MCF 10A (cell line): Measurements from ENCODE around the gene FCHO1. TPM values are rescaled to one million over a fixed set of nuclear protein-coding genes. Genes with fewer than 3 reads are reported as not detected.

Experiments
- BruUV-seq: library from RNA; stranded (reverse); fragments of 400-500 nt; replicated peaks from 2 replicates; lab custom pipeline; 2021; lab: Mats Ljungman, UMichigan
- CTCF ChIA-PET: fragments of 300-600 bp; sonication (Branson Sonifier 250); formaldehyde crosslinking; extraction: SDS; loops from one replicate; lab custom pipeline; 2021; ENCODE audit warnings: antibody characterized with exemption, inconsistent platforms; lab: Yijun Ruan, JAX
- POLR2A ChIA-PET: fragments of 300-600, 350-650 bp; sonication (Branson Sonifier 250); formaldehyde crosslinking; extraction: SDS; loops from one replicate; lab custom pipeline; 2020; ENCODE audit warnings: antibody characterized with exemption, inconsistent platforms; lab: Yijun Ruan, JAX
- DNase-seq: peaks from one replicate; pipeline ENCODE4 v3.0.0-alpha.2; 2018; ENCODE audit not compliant: unreplicated experiment
- H3K27ac Mint-ChIP-seq: one replicate; pipeline ENCODE4 v1.8.0; 2022; ENCODE audit warnings: mild to moderate bottlenecking, low read depth, mixed read lengths; ENCODE audit not compliant: unreplicated experiment
- H3K27me3 Mint-ChIP-seq: one replicate; pipeline ENCODE4 v1.8.0; 2022; ENCODE audit warnings: mixed read lengths; ENCODE audit not compliant: insufficient read depth, unreplicated experiment
- H3K36me3 Mint-ChIP-seq: one replicate; pipeline ENCODE4 v1.8.0; 2022; ENCODE audit warnings: mild to moderate bottlenecking, moderate library complexity, mixed read lengths; ENCODE audit not compliant: insufficient read depth, unreplicated experiment
- H3K4me1 Mint-ChIP-seq: one replicate; pipeline ENCODE4 v1.8.0; 2022; ENCODE audit warnings: mixed read lengths; ENCODE audit not compliant: insufficient read depth, unreplicated experiment
- H3K4me3 Mint-ChIP-seq: one replicate; pipeline ENCODE4 v1.8.0; 2022; ENCODE audit warnings: mild to moderate bottlenecking, moderate library complexity, mixed read lengths; ENCODE audit not compliant: unreplicated experiment
- H3K9me3 Mint-ChIP-seq: one replicate; pipeline ENCODE4 v1.8.0; 2022; ENCODE audit warnings: mixed read lengths; ENCODE audit not compliant: unreplicated experiment
- CTCF ChIP-seq: fragments of 200-600 bp; IDR thresholded peaks from one replicate; pipeline ENCODE4 v1.8.0; 2022; ENCODE audit warnings: antibody characterized with exemption, mild to moderate bottlenecking; ENCODE audit not compliant: unreplicated experiment
- intact Hi-C: fragments of 100-400 bp; cut with micrococcal nuclease; formaldehyde crosslinking; loops from 2 replicates; pipeline ENCODE4 v1.14.1; 2022
- total RNA-seq: library from RNA; stranded (reverse); gene quantifications from 2 replicates; pipeline ENCODE4 v1.2.3, GENCODE V29; 2022

FCHO1 gene
- total RNA-seq, 1 experiment from 2014 or later, result 0.23 TPM

GRCh38 chr19:17764348-17764747, 13.1 kb downstream of the FCHO1 start:
- no peak for TF ChIP-seq CTCF
- POLR2A ChIA-PET, result no interaction called here
- no TSS peak for BruUV-seq
- intact Hi-C loops, result loop anchor here (10.0 kb wide), 1 partner anchor 190 kb away; no protein-coding TSS in a partner anchor
- Mint-ChIP-seq H3K27ac (peak overlapping the region; percentile 66), H3K4me3 (no peak overlapping the region), H3K36me3 (no peaks in the 10 kb centered on the region), H3K27me3 (no peaks in the 10 kb centered on the region), H3K9me3 (no peaks in the 10 kb centered on the region), H3K4me1 (peaks cover 14% of the 10 kb centered on the region)
- CTCF ChIA-PET, result interaction anchor here (1.0 to 1.1 kb wide), 2 partner anchors 11 to 57 kb away, joined by 3 to 4 read pairs; no protein-coding TSS in a partner anchor
- no peak for DNase-seq

GRCh38 chr19:17765069-17765618, 13.9 kb downstream of the FCHO1 start:
- CTCF ChIA-PET, result interaction anchor here (1.0 to 2.5 kb wide), 2 partner anchors 10 kb away, joined by 4 to 25 read pairs; no protein-coding TSS in a partner anchor
- H3K4me1 Mint-ChIP-seq, result peaks cover 14% of the 10 kb centered on the region
- no peaks in the 10 kb centered on the region for H3K9me3 Mint-ChIP-seq
- no peaks in the 10 kb centered on the region for H3K36me3 Mint-ChIP-seq
- POLR2A ChIA-PET, result no interaction called here
- H3K4me3 Mint-ChIP-seq, result no peak overlapping the region
- peak; percentile 88 for DNase-seq
- H3K27ac Mint-ChIP-seq, result peak overlapping the region; percentile 66
- intact Hi-C loops, result loop anchor here (5.0 to 10.0 kb wide), 5 partner anchors 48 to 368 kb away; partner anchors contain the start of genes MAP1S and RPL18A
- H3K27me3 Mint-ChIP-seq, result no peaks in the 10 kb centered on the region
- no peak for TF ChIP-seq CTCF
- no TSS peak for BruUV-seq

- Mint-ChIP-seq H3K4me1 (peaks cover 14% of the 10 kb centered on the region), H3K4me3 (peak overlapping the region; percentile 70), H3K9me3 (no peaks in the 10 kb centered on the region), H3K36me3 (no peaks in the 10 kb centered on the region), H3K27ac (peak overlapping the region; percentile 50), H3K27me3 (no peaks in the 10 kb centered on the region)
- CTCF ChIA-PET, result interaction anchor here (0.6 to 2.5 kb wide), 43 partner anchors 8 to 517 kb away, joined by 3 to 25 read pairs (median 4); partner anchors contain the start of genes FCHO1, MVB12A, NXNL1 and PGLS
- peak; percentile 95 for DNase-seq
- peak; percentile 92 for TF ChIP-seq CTCF
- BruUV-seq, result no TSS peak
- intact Hi-C loops, result loop anchor here (1.0 to 10.0 kb wide), 6 partner anchors 49 to 369 kb away; partner anchors contain the start of genes MAP1S and RPL18A
- POLR2A ChIA-PET, result interaction anchor here (0.6 to 1.6 kb wide), 6 partner anchors 47 to 207 kb away, joined by 3 to 4 read pairs (median 3); partner anchors contain the start of genes CCDC124 and MAP1S
These were observed 15.4 kb downstream of the FCHO1 start for GRCh38 chr19:17766543-17767131.

- Mint-ChIP-seq H3K9me3 (no peaks in the 10 kb centered on the region), H3K36me3 (no peaks in the 10 kb centered on the region), H3K27ac (no peak overlapping the region), H3K4me1 (peaks cover 14% of the 10 kb centered on the region), H3K4me3 (no peak overlapping the region), H3K27me3 (no peaks in the 10 kb centered on the region)
- BruUV-seq, result no TSS peak
- TF ChIP-seq CTCF, result no peak
- DNase-seq, result no peak
- intact Hi-C loops, result loop anchor here (5.0 to 10.0 kb wide), 5 partner anchors 50 to 370 kb away; partner anchors contain the start of genes MAP1S and RPL18A
- ChIA-PET CTCF (interaction anchor here (0.6 to 2.5 kb wide), 18 partner anchors 7 to 325 kb away, joined by 3 to 25 read pairs (median 6); no protein-coding TSS in a partner anchor), POLR2A (interaction anchor here (0.6 to 1.0 kb wide), 2 partner anchors 87 to 180 kb away, joined by 3 read pairs; no protein-coding TSS in a partner anchor)
These were observed 16.3 kb downstream of the FCHO1 start for GRCh38 chr19:17767559-17767958.
